Nephron progenitor cell (in vitro differentiated cells): ENCODE results near the gene DNAH11.

Experiments used
- DNase-seq: peaks from one replicate; pipeline ENCODE4 v3.0.0; 2021
- H3K27ac Mint-ChIP-seq: 2 replicates; pipeline ENCODE4 v1.8.0; 2021; ENCODE audit warnings: mild to moderate bottlenecking, moderate library complexity, mixed read lengths
- H3K27me3 Mint-ChIP-seq: 2 replicates; pipeline ENCODE4 v1.8.0; 2021; ENCODE audit warnings: mild to moderate bottlenecking, low read depth, mixed read lengths; ENCODE audit not compliant: poor library complexity
- H3K36me3 Mint-ChIP-seq: 2 replicates; pipeline ENCODE4 v1.8.0; 2021; ENCODE audit warnings: low read depth, mixed read lengths
- H3K4me1 Mint-ChIP-seq: 2 replicates; pipeline ENCODE4 v1.8.0; 2021; ENCODE audit warnings: mixed read lengths
- H3K4me3 Mint-ChIP-seq: 2 replicates; pipeline ENCODE4 v1.8.0; 2021; ENCODE audit warnings: mild to moderate bottlenecking, moderate library complexity, mixed read lengths
- H3K9me3 Mint-ChIP-seq: 2 replicates; pipeline ENCODE4 v1.8.0; 2021; ENCODE audit warnings: mild to moderate bottlenecking, moderate library complexity, mixed read lengths
- TF ChIP-seq, protein P1 (sequence below): fragments of 200-600 bp; sonication (generic); IDR thresholded peaks from 2 replicates; pipeline ENCODE4 v1.5.0; 2021; ENCODE audit warnings: antibody characterized with exemption

DNAH11 gene

DNA sequence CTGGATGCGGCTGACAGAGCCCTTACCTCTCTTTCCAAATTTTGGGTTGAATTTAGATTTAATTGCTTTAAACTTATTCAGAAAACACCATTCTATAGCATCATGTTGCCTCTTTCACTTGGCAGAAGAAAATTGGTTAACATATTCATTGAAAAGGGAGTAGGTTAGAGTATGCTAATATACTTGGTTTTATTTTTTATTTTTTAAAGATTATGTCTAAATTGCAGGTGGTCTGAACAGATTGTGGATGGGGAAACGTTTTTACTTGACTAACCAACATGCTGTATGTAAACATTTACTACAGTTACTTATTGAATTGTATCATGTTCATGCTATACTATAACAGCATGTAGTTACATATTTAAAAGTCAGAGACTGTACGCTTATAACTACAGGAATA, 65.6 kb downstream of the DNAH11 start:
- TF ChIP-seq, protein P1, sequence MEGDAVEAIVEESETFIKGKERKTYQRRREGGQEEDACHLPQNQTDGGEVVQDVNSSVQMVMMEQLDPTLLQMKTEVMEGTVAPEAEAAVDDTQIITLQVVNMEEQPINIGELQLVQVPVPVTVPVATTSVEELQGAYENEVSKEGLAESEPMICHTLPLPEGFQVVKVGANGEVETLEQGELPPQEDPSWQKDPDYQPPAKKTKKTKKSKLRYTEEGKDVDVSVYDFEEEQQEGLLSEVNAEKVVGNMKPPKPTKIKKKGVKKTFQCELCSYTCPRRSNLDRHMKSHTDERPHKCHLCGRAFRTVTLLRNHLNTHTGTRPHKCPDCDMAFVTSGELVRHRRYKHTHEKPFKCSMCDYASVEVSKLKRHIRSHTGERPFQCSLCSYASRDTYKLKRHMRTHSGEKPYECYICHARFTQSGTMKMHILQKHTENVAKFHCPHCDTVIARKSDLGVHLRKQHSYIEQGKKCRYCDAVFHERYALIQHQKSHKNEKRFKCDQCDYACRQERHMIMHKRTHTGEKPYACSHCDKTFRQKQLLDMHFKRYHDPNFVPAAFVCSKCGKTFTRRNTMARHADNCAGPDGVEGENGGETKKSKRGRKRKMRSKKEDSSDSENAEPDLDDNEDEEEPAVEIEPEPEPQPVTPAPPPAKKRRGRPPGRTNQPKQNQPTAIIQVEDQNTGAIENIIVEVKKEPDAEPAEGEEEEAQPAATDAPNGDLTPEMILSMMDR: no peak
- no peak overlapping the region for H3K27ac Mint-ChIP-seq
- DNase-seq: no peak
- no peaks in the 10 kb centered on the region for H3K36me3 Mint-ChIP-seq
- no peak overlapping the region for H3K4me3 Mint-ChIP-seq
- no peaks in the 10 kb centered on the region for H3K4me1 Mint-ChIP-seq
- H3K27me3 Mint-ChIP-seq: peaks cover 9% of the 10 kb centered on the region
- no peaks in the 10 kb centered on the region for H3K9me3 Mint-ChIP-seq

DNA sequence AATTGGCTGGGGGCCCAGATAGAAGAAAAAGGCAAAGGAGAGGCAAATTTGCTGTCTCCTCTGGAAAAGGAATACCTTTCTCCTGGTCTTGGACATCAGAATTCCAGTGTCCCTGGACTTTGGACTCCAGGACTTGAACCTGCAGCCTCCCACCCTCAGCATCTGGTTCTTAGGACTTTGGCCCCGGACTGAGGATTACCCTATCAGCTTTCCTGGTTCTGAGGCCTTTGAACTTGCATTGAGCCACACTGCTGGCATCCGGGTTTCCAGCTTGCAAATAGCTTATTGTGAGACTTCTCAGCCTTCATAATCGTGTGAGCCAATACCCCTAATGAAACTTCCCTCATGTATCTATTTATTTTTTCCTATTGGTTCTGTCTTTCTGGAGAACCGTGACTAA, 68.3 kb downstream of the DNAH11 start:
- Mint-ChIP-seq H3K36me3 (no peaks in the 10 kb centered on the region), H3K4me3 (no peak overlapping the region), H3K27me3 (peaks cover 9% of the 10 kb centered on the region), H3K4me1 (peaks cover 7% of the 10 kb centered on the region), H3K9me3 (no peaks in the 10 kb centered on the region), H3K27ac (no peak overlapping the region)
- no peak for DNase-seq
- TF ChIP-seq, protein P1: no peak

DNA sequence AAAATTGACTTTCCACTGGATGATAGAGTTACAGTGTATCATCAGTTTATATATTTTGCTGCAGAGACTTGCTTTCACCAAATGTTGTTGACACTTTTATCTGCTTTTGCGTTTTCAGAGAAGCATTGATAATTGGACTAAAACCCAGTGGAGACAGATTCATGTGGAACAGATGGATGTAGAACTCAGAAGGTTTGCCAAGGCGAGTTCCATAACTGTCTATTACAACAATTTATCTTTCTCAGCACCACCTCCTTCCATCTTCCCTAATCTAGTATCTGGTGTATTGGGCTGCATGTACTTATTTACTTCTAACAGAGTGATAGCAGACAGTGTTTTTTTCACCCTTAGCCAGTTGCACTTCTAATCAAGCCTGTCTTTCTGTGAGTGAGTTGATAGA, 73.3 kb downstream of the DNAH11 start:
- TF ChIP-seq, protein P1: no peak
- Mint-ChIP-seq H3K4me1 (peaks cover 22% of the 10 kb centered on the region), H3K27ac (no peak overlapping the region), H3K4me3 (no peak overlapping the region), H3K36me3 (no peaks in the 10 kb centered on the region), H3K27me3 (no peaks in the 10 kb centered on the region), H3K9me3 (no peaks in the 10 kb centered on the region)
- DNase-seq: no peak

DNA sequence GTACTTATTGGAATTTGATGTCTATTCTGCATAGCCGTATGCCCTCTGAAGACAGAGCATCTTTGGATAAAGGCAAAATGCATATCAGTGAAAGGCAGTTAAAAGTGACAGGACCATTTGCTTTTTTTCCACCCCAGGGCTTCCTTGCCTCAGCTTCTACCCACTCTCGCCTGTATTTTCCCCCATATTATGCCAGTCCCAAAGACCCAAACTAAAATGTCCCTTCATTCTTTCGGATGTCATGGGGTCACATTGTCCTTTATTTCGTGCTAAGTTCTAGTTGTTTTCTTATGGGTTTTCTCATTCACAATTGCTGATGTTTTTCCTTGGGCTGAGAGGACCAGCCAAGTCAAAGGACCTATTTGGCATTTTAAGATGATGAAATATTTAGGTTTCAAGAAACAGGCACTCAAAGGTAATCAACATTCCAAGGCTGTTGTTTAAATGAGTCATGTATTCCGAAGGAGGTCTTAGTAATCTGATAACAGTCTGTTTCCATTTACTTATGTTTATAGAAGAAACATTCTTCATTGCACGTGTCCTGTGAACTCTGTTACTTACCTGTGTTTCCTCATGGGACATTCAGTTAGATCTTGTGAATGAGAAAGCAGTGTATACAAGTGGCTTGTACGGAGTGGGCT, 74.1 kb downstream of the DNAH11 start:
- peaks cover 4% of the 10 kb centered on the region for H3K9me3 Mint-ChIP-seq
- no peaks in the 10 kb centered on the region for H3K36me3 Mint-ChIP-seq
- TF ChIP-seq, protein P1: no peak
- H3K4me1 Mint-ChIP-seq: peaks cover 22% of the 10 kb centered on the region
- no peaks in the 10 kb centered on the region for H3K27me3 Mint-ChIP-seq
- no peak for DNase-seq
- peak overlapping the region; percentile 17 for H3K27ac Mint-ChIP-seq
- no peak overlapping the region for H3K4me3 Mint-ChIP-seq

DNA sequence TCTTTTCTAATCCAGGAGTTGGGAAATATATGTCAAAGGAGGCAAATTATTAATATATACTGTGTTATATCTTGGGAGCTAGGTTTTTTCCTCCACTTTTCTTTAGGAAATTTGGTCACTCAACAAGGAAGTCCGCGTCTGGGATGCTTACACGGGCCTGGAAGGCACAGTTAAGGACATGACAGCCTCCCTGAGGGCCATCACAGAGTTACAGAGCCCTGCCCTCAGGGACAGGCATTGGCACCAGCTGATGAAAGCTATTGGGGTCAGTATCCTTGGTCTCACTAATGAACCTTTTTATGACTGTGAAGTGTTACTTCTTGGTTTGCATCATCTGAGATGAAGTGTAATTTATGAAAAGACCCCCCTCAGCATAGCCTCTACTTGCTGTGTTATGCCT, 74.7 kb downstream of the DNAH11 start:
- no peaks in the 10 kb centered on the region for H3K36me3 Mint-ChIP-seq
- peak overlapping the region; percentile 3 for H3K27ac Mint-ChIP-seq
- TF ChIP-seq, protein P1: no peak
- H3K4me1 Mint-ChIP-seq: peaks cover 22% of the 10 kb centered on the region
- peaks cover 8% of the 10 kb centered on the region for H3K9me3 Mint-ChIP-seq
- no peak overlapping the region for H3K4me3 Mint-ChIP-seq
- H3K27me3 Mint-ChIP-seq: no peaks in the 10 kb centered on the region
- DNase-seq: no peak

DNA sequence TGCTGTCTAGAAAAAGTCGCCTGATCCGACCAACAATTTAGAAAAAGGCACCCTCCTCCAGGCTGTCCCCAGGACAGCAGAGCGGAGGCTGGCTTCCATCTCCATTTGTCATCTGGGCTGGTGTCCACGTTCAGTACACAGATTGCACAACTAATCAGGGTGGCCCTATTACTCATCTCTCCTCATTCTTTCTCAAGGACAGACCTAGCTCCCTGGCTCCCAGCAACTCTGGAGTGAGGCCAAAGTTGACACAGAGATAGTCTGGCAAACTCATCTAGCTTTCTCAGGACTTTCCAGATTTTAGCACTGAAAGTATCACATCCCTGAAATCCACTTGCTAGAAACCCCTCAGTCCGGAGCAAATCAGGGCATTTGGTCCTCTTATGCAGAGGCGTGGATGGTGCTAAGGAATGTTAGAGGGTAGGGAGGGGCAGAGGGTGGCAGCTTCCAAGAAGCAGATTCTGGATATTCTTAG, 75.1 kb downstream of the DNAH11 start:
- DNase-seq: no peak
- TF ChIP-seq, protein P1: no peak
- Mint-ChIP-seq H3K9me3 (peaks cover 8% of the 10 kb centered on the region), H3K36me3 (no peaks in the 10 kb centered on the region), H3K4me1 (peaks cover 22% of the 10 kb centered on the region), H3K27ac (no peak overlapping the region), H3K4me3 (no peak overlapping the region), H3K27me3 (no peaks in the 10 kb centered on the region)
